Peyer's patch (tissue), 4 donors: ENCODE measurements around the gene GNG11. TPM values are rescaled to one million over a fixed set of nuclear protein-coding genes. Genes with fewer than 3 reads are reported as not detected.
A peak's percentile ranks its signal among the peaks of the same experiment; 100 is the strongest.

Source experiments
- DNase-seq, 3 donors: peaks; one replicate each; pipeline ENCODE4 v3.0.0-alpha.2; 2017 to 2019
- H3K27ac ChIP-seq, 4 donors: fragments of 200-600 bp; sonication (generic); one replicate each; pipeline ENCODE4 v1.5.1; 2016 to 2019
- H3K27me3 ChIP-seq, 2 donors: fragments of 200-600 bp; sonication (generic); one replicate each; pipeline ENCODE4 v1.5.1; 2019
- H3K36me3 ChIP-seq, 3 donors: fragments of 200-600 bp; sonication (generic); one replicate each; pipeline ENCODE4 v1.5.1; 2016 to 2019
- H3K4me1 ChIP-seq, 4 donors: fragments of 200-600 bp; sonication (generic); one replicate each; pipeline ENCODE4 v1.5.1; 2016 to 2019
- H3K4me3 ChIP-seq, 4 donors: fragments of 200-600 bp; sonication (generic); 1 replicate in 3 of 4; 2 replicates in 1 of 4; pipeline ENCODE4 v1.5.1; 2016 to 2019; ENCODE audit warnings: mild to moderate bottlenecking in 1 of 4
- H3K9me3 ChIP-seq, 4 donors: fragments of 200-600 bp; sonication (generic); one replicate each; pipeline ENCODE4 v1.5.1; 2016 to 2019; ENCODE audit warnings: mild to moderate bottlenecking in 1 of 4
- POLR2A ChIP-seq, 2 donors: fragments of 450-650 bp; IDR thresholded peaks; one replicate each; pipeline ENCODE4 v1.5.1; 2017; ENCODE audit warnings: antibody characterized with exemption in 2 of 2, mild to moderate bottlenecking in 2 of 2, moderate library complexity in 2 of 2
- total RNA-seq, 4 donors: library from RNA; depleted of rRNA; stranded (reverse); fragments of >200 nt; gene quantifications; one replicate each; pipeline ENCODE4 v1.1.0, GENCODE V29; 2016
- TF ChIP-seq, protein P1 (sequence below), 6 experiments: fragments of 450-650 bp in 4 of 6; fragments of 200-600 bp in 2 of 6; sonication (generic) in 1 of 6; IDR thresholded peaks; one replicate each; pipeline ENCODE4 v1.5.1; 2017 to 2019; ENCODE audit warnings: antibody characterized with exemption in 6 of 6, mild to moderate bottlenecking in 3 of 6, moderate library complexity in 1 of 6

Gene GNG11
- total RNA-seq, 4 donors from 2014 or later = 2.9 to 32.2 (median 5.6) TPM

DNA sequence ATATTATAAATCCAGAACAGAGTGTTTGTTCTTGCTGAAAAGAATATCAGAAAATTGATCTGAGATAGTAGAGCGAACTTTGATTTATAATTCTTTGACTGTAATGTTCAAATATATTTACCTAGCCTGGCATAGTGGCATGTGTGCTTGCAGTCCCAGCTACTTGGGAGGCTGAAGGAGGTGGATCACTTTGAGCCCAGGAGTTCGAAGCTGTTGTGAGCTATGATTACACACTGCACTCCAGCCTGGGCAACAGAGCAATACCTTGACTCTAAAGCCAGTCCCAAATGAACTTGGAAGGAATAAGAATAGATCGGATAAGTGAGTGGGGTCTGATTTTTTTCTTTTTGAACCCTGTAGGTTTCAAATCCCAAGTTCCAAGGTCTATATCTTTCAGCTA, 23.5 kb downstream of the GNG11 start:
- Histone ChIP-seq H3K36me3 (no peaks in the 10 kb centered on the region), H3K4me3 (no peak overlapping the region), H3K27me3 (no peaks in the 10 kb centered on the region), H3K27ac (peak overlapping the region in 1 of 4 donors; percentile 2), H3K4me1 (no peaks in the 10 kb centered on the region), H3K9me3 (no peaks in the 10 kb centered on the region)
- TF ChIP-seq POLR2A (IDR thresholded peaks at IDR 0.05) = no peak
- TF ChIP-seq, protein P1, sequence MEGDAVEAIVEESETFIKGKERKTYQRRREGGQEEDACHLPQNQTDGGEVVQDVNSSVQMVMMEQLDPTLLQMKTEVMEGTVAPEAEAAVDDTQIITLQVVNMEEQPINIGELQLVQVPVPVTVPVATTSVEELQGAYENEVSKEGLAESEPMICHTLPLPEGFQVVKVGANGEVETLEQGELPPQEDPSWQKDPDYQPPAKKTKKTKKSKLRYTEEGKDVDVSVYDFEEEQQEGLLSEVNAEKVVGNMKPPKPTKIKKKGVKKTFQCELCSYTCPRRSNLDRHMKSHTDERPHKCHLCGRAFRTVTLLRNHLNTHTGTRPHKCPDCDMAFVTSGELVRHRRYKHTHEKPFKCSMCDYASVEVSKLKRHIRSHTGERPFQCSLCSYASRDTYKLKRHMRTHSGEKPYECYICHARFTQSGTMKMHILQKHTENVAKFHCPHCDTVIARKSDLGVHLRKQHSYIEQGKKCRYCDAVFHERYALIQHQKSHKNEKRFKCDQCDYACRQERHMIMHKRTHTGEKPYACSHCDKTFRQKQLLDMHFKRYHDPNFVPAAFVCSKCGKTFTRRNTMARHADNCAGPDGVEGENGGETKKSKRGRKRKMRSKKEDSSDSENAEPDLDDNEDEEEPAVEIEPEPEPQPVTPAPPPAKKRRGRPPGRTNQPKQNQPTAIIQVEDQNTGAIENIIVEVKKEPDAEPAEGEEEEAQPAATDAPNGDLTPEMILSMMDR (IDR thresholded peaks at IDR 0.05) = no peak
- DNase-seq = no peak

DNA sequence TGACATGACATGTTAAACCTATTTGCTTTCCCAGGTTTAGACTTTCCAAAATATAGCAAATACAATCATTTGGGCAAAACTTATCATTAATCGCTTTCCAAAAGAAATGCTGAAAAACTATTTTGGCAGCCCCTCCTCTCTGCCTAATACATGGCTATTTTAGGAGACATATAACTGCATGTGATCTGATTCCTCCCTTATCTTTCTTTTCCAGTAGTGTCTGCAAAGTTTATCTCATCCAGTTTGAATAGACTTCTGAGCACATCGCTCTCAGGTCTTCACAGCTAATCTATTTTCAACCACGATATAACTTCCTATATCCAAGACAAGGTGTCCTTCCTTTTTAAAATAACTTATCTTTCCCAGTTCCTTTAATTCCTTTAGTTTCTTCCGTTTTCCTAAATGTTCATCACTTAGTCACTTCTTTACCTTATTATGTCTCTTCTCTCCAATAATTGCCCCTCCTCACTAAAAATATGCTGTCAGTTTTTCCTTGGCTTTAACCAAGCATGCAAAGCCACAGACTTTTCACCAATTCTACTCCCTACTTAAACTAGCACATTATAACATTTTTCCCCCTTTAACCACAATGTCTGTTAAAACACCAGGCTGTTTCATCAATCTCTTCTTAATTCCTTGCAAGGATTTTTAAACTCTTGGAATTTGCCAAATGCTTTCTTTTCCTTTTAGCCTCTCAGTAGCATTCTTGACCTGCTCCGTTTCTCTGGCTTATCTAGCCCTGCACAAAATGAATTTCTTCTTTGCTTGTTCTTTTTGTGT, 24.4 kb downstream of the GNG11 start:
- no peak for DNase-seq
- Histone ChIP-seq H3K36me3 (no peaks in the 10 kb centered on the region), H3K9me3 (no peaks in the 10 kb centered on the region), H3K27ac (no peak overlapping the region), H3K4me3 (no peak overlapping the region), H3K4me1 (no peaks in the 10 kb centered on the region), H3K27me3 (no peaks in the 10 kb centered on the region)
- no peak for TF ChIP-seq POLR2A (IDR thresholded peaks at IDR 0.05)
- TF ChIP-seq, protein P1 (IDR thresholded peaks at IDR 0.05) = no peak

DNA sequence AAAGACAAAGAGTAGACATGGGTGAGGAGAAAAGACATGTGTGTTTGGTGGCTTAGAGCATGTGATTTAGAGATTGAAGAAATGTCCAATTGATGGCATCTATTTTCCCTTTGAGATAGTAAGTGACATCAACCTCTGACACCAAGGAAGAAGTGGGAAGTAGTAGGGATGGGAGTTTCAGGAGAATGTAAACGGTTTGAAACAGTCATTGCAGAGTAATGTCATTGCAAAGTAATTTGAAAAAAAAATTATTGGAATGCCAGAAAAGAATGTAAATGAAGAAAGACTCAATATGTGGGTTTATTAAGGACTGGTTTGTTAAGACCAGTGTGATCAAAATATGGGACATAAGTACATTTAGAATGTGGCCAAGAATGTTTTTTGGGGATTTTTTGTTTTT, 26.6 kb downstream of the GNG11 start:
- DNase-seq = no peak
- H3K27ac ChIP-seq = no peak overlapping the region
- H3K36me3 ChIP-seq = no peaks in the 10 kb centered on the region
- no peak overlapping the region for H3K4me3 ChIP-seq
- no peaks in the 10 kb centered on the region for H3K9me3 ChIP-seq
- H3K4me1 ChIP-seq = no peaks in the 10 kb centered on the region
- TF ChIP-seq POLR2A (IDR thresholded peaks at IDR 0.05) = no peak
- TF ChIP-seq, protein P1 (IDR thresholded peaks at IDR 0.05) = no peak
- no peaks in the 10 kb centered on the region for H3K27me3 ChIP-seq

DNA sequence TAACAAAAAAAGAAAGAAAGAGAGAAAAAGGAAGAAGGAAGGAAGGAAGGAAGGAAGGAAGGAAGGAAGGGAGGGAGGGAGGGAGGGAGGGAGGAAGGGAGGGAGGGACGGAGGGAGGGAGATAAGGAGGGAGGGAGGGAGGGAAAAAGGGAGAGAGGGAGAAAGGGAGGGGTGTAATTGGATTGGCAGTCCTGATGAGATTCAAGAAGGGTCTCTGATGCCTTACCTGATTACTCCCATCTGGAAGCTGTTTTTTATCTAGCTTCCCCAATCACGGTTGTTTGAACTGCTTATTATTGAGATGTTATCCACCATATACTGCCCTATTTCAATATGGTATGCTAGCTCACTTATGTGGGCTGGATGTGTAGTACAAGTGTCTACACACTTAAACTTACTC, 27.3 kb downstream of the GNG11 start:
- no peaks in the 10 kb centered on the region for H3K27me3 ChIP-seq
- no peaks in the 10 kb centered on the region for H3K36me3 ChIP-seq
- H3K4me1 ChIP-seq = no peaks in the 10 kb centered on the region
- H3K27ac ChIP-seq = no peak overlapping the region
- no peaks in the 10 kb centered on the region for H3K9me3 ChIP-seq
- DNase-seq = no peak
- TF ChIP-seq, protein P1 (IDR thresholded peaks at IDR 0.05) = no peak
- TF ChIP-seq POLR2A (IDR thresholded peaks at IDR 0.05) = no peak
- no peak overlapping the region for H3K4me3 ChIP-seq

DNA sequence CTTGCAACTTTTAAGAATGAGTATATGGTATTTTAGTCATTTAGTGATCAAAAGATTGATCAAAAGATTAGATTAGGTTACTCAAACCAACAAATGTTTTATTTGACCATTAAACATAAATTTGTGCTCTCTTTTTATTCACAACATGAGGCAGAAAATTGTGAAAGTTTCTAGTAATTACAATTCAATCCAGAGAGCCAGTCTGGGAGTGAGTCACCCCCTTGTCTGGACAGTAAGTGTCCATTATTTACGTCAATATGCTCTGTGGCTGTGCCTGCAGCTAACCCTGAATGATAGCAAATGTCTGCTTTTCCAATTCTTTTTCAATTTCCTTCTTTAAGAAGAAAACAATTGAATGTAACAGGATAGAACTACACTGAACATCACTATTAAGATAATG, 27.9 kb downstream of the GNG11 start:
- Histone ChIP-seq H3K27ac (no peak overlapping the region), H3K4me1 (no peaks in the 10 kb centered on the region), H3K27me3 (no peaks in the 10 kb centered on the region), H3K9me3 (no peaks in the 10 kb centered on the region), H3K4me3 (no peak overlapping the region), H3K36me3 (no peaks in the 10 kb centered on the region)
- no peak for DNase-seq
- TF ChIP-seq, protein P1 (IDR thresholded peaks at IDR 0.05) = no peak
